HepG2 (cell line): ENCODE measurements around the gene B9D2. TPM values are rescaled to one million over a fixed set of nuclear protein-coding genes. Genes with fewer than 3 reads are reported as not detected.

Source experiments
- ATAC-seq: fragments of 200-7000 bp; cut with Tn5 transposase; 3 replicates; pipeline ENCODE4 v1.9.1; 2020; ENCODE audit warnings: mild to moderate bottlenecking, moderate library complexity
- BruUV-seq: library from RNA; stranded (reverse); fragments of 400-500 nt; replicated peaks from 2 replicates; lab custom pipeline; 2021; lab: Mats Ljungman, UMichigan
- CTCF ChIA-PET: fragments of 300-600 bp; formaldehyde crosslinking; extraction: SDS; loops from one replicate; lab custom pipeline; 2021; ENCODE audit warnings: low total read pairs, inconsistent platforms, low intra/inter-chr PET ratio; lab: Yijun Ruan, JAX
- POLR2A ChIA-PET: fragments of 350-600 bp; sonication (Branson Sonifier 250); formaldehyde crosslinking; loops from one replicate; lab custom pipeline; 2020; ENCODE audit warnings: antibody characterized with exemption, inconsistent platforms; lab: Yijun Ruan, JAX
- DNase-seq: peaks from one replicate; pipeline ENCODE4 v3.0.0-alpha.2; 2015; ENCODE audit warnings: low spot score
- FAIRE-seq: peaks from 3 replicates; lab custom pipeline; 2011; peaks lifted over from hg19 to GRCh38; lab: Jason Lieb, UNC
- H2AFZ ChIP-seq: one replicate; pipeline ENCODE4 v1.6.1; 2011; ENCODE audit warnings: low read length, inconsistent platforms
- H3K27ac ChIP-seq: fragments of 300-600 bp; 3 replicates; pipeline ENCODE4 v1.8.0; 2011; ENCODE audit warnings: mixed run types, mild to moderate bottlenecking, mixed read lengths, low read length, inconsistent platforms; ENCODE audit not compliant: insufficient read depth; ENCODE audit errors: extremely low read length
- H3K27me3 ChIP-seq, 2 experiments: fragments of 200-600 bp in 1 of 2; 2 replicates in 1 of 2; 3 replicates in 1 of 2; pipeline versions ENCODE4 v1.6.0 to v1.8.0; 2011; ENCODE audit warnings: low read length in 2 of 2, mild to moderate bottlenecking in 2 of 2, moderate library complexity in 2 of 2, inconsistent platforms in 1 of 2; ENCODE audit not compliant: insufficient read depth in 2 of 2, control insufficient read depth in 1 of 2
- H3K36me3 ChIP-seq, 2 experiments: fragments of 200-600 bp in 1 of 2; replicated peaks in 1 of 2; 2 replicates in 1 of 2; 3 replicates in 1 of 2; pipeline versions ENCODE4 v1.5.1 to v1.8.0; 2011; ENCODE audit warnings: low read length in 2 of 2, inconsistent platforms in 1 of 2; ENCODE audit not compliant: insufficient read depth in 2 of 2, control insufficient read depth in 1 of 2
- H3K4me1 ChIP-seq: 2 replicates; pipeline ENCODE4 v1.5.1; 2012; ENCODE audit warnings: low read length, inconsistent platforms; ENCODE audit not compliant: insufficient read depth
- H3K4me2 ChIP-seq: 2 replicates; pipeline ENCODE4 v1.6.0; 2011; ENCODE audit warnings: low read depth, low read length, inconsistent platforms
- H3K4me3 ChIP-seq, 3 experiments: fragments of 200-600 bp in 1 of 3; sonication (generic), shearing (Covaris generic) in 1 of 3; replicated peaks in 1 of 3; 2 replicates each; pipeline ENCODE4 v1.5.1; 2011 to 2016; ENCODE audit warnings: low read length in 3 of 3, inconsistent platforms in 2 of 3, low read depth in 2 of 3, mild to moderate bottlenecking in 2 of 3, control low read depth in 1 of 3, mixed read lengths in 1 of 3; ENCODE audit not compliant: insufficient read depth in 1 of 3
- H3K79me2 ChIP-seq: one replicate; pipeline ENCODE4 v1.6.1; 2011; ENCODE audit warnings: low read length, inconsistent platforms; ENCODE audit not compliant: insufficient read depth
- H3K9ac ChIP-seq: 2 replicates; pipeline ENCODE4 v1.6.0; 2011; ENCODE audit warnings: mild to moderate bottlenecking, low read depth, low read length, inconsistent platforms; ENCODE audit not compliant: insufficient read depth
- H3K9me3 ChIP-seq: 2 replicates; pipeline ENCODE4 v1.5.1; 2012; ENCODE audit warnings: mild to moderate bottlenecking, low read length
- H4K20me1 ChIP-seq: 2 replicates; pipeline ENCODE4 v1.6.0; 2011; ENCODE audit warnings: inconsistent platforms, mild to moderate bottlenecking, low read length, moderate library complexity; ENCODE audit not compliant: insufficient read depth
- ADNP ChIP-seq: sonication (generic); formaldehyde crosslinking; IDR thresholded peaks from 2 replicates; pipeline ENCODE4 v1.4.0; 2020; ENCODE audit warnings: missing genetic modification reagents
- DMAP1 ChIP-seq: IDR thresholded peaks from 2 replicates; pipeline ENCODE4 v1.6.1; 2016
- HMGA1 ChIP-seq: sonication (generic); formaldehyde crosslinking; conservative IDR thresholded peaks from 2 replicates; pipeline ENCODE4 v1.4.0; 2020; ENCODE audit warnings: missing genetic modification reagents
- IRF2 ChIP-seq: IDR thresholded peaks from 2 replicates; pipeline ENCODE4 v1.6.1; 2018; ENCODE audit warnings: missing genetic modification reagents, missing compliant biosample characterization
- RBAK ChIP-seq: sonication (generic); formaldehyde crosslinking; IDR thresholded peaks from 2 replicates; pipeline ENCODE4 v1.5.1; 2020; ENCODE audit warnings: mild to moderate bottlenecking, missing genetic modification reagents
- REL ChIP-seq: sonication (generic); formaldehyde crosslinking; conservative IDR thresholded peaks from 2 replicates; pipeline ENCODE4 v1.8.0; 2022; ENCODE audit warnings: mild to moderate bottlenecking, missing genetic modification reagents, moderate library complexity
- ZNF550 ChIP-seq: sonication (generic); formaldehyde crosslinking; IDR thresholded peaks from 2 replicates; pipeline ENCODE4 v1.4.0; 2020; ENCODE audit warnings: mild to moderate bottlenecking, missing genetic modification reagents, borderline replicate concordance
- ZNF644 ChIP-seq: IDR thresholded peaks from 2 replicates; pipeline ENCODE4 v1.6.1; 2016; ENCODE audit warnings: low read depth
- ZNF674 ChIP-seq: sonication (generic); formaldehyde crosslinking; IDR thresholded peaks from 2 replicates; pipeline ENCODE4 v1.5.0; 2020; ENCODE audit warnings: low read depth, mild to moderate bottlenecking, missing genetic modification reagents
- ZNF776 ChIP-seq: sonication (generic); formaldehyde crosslinking; IDR thresholded peaks from 2 replicates; pipeline ENCODE4 v1.4.0; 2020; ENCODE audit warnings: mild to moderate bottlenecking, missing genetic modification reagents
- WGBS: methylation state at CpG from one replicate; pipeline ENCODE4 v1.1.6; 2017; ENCODE audit warnings: low lambda C conversion rate; 5-methylcytosine and 5-hydroxymethylcytosine counted together
- in situ Hi-C: cut with HindIII; loops from 2 replicates; pipeline ENCODE4 v1.10.0; 2017; ENCODE audit warnings: low pct_unique_long_range_greater_than_20kb; ENCODE audit not compliant: extremely low pct_ligation_motif_present
- intact Hi-C: fragments of 100-400 bp; cut with micrococcal nuclease; formaldehyde crosslinking; loops from one replicate; pipeline ENCODE4 v1.10.0; 2022; ENCODE audit not compliant: unreplicated experiment
- polyA plus RNA-seq, 8 experiments: library from polyadenylated mRNA; depleted of rRNA in 3 of 8; stranded (reverse) in 7 of 8; unstranded in 1 of 8; fragments of >200 nt; fragmentation: Illumina TruSeq in 4 of 8; extraction: Trizol in 4 of 8; gene quantifications; 2 replicates each; pipeline versions ENCODE4 v1.2.1 to v1.2.3, GENCODE V29; 2011 to 2016; ENCODE audit warnings: low read depth in 4 of 8, missing spikeins in 1 of 8, mixed read lengths in 1 of 8; ENCODE audit not compliant: insufficient read depth in 1 of 8
- total RNA-seq, 5 experiments: library from RNA; depleted of rRNA; stranded (reverse); fragments of >200 nt; fragmentation: Illumina TruSeq; extraction: Trizol; gene quantifications; 2 replicates each; pipeline ENCODE4 v1.2.3, GENCODE V29; 2016; ENCODE audit warnings: low read depth in 1 of 5
- TF ChIP-seq, protein P1 (sequence below), 2 experiments: IDR thresholded peaks; 2 replicates each; pipeline ENCODE4 v1.6.1; 2011 to 2012; ENCODE audit warnings: low read length in 2 of 2, borderline replicate concordance in 1 of 2, low read depth in 1 of 2, mild to moderate bottlenecking in 1 of 2, moderate library complexity in 1 of 2
- TF ChIP-seq, protein P2 (sequence below): sonication (generic); formaldehyde crosslinking; IDR thresholded peaks from 2 replicates; pipeline ENCODE4 v1.4.0; 2020; ENCODE audit warnings: missing genetic modification reagents
- TF ChIP-seq, protein P3 (sequence below): IDR thresholded peaks from 2 replicates; pipeline ENCODE4 v1.6.1; 2018; ENCODE audit warnings: missing genetic modification reagents

The B9D2 gene
- total and polyA plus RNA-seq, 2 of the 13 experiments (the other 11 are each of a cell fraction or from before 2014, with no cell fraction given) = 3.1 to 4.4 TPM

DNA sequence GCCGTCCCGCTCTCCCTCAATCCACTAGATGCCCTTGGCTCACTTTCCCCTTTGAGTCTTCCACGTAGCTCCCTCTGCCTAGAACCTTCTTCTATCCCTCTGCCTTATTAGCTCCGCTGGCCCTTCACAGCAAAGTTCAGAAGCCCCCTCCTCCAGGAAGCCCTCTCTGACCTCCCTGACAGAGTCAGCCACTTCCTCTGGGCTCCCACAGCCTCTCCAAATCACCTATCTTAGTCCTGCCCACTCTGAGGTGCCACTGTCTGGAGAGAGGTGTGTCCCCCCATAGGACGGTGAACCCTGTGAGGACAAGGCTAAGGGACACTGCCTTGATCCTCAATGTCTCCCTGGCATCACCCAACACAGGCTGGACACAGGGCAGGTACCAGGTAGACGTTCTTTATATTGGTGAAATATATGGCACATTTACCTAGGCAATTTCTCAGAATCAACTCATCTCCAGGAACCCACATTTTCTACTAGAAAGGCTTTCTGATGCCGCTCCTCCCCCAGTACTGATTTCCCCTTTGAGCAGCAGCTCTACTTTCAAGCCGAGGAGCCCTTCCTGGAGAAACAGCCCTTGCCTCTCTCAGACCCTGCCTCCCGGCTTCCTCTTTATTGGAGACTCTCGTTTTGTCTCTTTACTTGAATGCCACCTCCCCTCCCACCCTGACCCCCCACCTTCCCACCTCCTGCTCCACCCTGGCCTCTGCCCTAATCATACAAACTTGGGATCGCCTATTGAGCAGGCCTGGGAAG is 6.8 kb downstream of the B9D2 start:
- WGBS = 95% methylated on average over 10 of the region's 11 CpGs
- no peak for ATAC-seq
- Histone ChIP-seq H3K36me3 (no peaks in the 10 kb centered on the region), H3K4me1 (peaks cover 9% of the 10 kb centered on the region), H3K27me3 (no peaks in the 10 kb centered on the region; a peak in 2 of 5 replicates), H3K9ac (no peak overlapping the region), H3K4me2 (no peak overlapping the region), H3K79me2 (peaks cover 10% of the 10 kb centered on the region), H3K27ac (no peak overlapping the region), H3K9me3 (no peaks in the 10 kb centered on the region), H4K20me1 (no peaks in the 10 kb centered on the region), H2AFZ (no peak overlapping the region)
- no peak for DNase-seq
- in situ Hi-C loops = no loop called here
- no peak for FAIRE-seq
- POLR2A ChIA-PET = no interaction called here
- intact Hi-C loops = no loop called here
- no TSS peak for BruUV-seq
- TF ChIP-seq DMAP1 (no peak), RBAK (CRISPR knock-in tag) (no peak)
- TF ChIP-seq, all 625 proteins: peak for 0
- CTCF ChIA-PET = no interaction called here
- H3K4me3 ChIP-seq = no peak overlapping the region

DNA sequence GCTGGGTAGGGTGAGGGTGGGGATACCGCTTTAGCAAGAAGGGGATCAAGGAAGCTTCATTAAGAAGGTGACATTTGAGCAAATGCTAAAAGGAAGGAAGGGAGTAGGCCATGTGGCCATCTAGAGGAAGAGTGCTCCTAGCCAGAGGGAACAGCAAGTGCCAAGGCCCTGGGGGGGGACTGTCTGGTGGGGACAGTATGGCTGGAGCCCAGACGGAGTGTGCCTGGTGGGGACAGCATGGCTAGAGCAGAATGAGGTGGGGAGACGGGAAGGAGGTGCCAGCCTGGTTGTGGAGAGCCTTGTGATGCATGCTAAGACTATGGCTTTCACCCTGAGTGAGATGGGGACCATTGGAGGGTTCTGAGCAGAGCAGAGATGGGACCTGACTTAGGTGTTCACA is 8.1 kb downstream of the B9D2 start:
- in situ Hi-C loops (no loop called here), intact Hi-C loops (no loop called here)
- Histone ChIP-seq H3K36me3 (no peaks in the 10 kb centered on the region), H3K79me2 (peaks cover 23% of the 10 kb centered on the region), H4K20me1 (peaks cover 6% of the 10 kb centered on the region; the same call in 1 of the 2 replicates), H3K9ac (no peak overlapping the region), H2AFZ (no peak overlapping the region), H3K4me1 (peaks cover 13% of the 10 kb centered on the region), H3K27ac (no peak overlapping the region), H3K9me3 (no peaks in the 10 kb centered on the region), H3K27me3 (no peaks in the 10 kb centered on the region; a peak in 2 of 5 replicates), H3K4me2 (no peak overlapping the region), H3K4me3 (no peak overlapping the region)
- ATAC-seq = no peak
- 93% methylated on average over 3 of the region's 3 CpGs for WGBS
- no TSS peak for BruUV-seq
- no peak for DNase-seq
- ChIA-PET POLR2A (interaction anchor here (0.7 to 2.4 kb wide), 4 partner anchors 8 to 37 kb away, joined by 3 to 13 read pairs (median 5); partner anchors contain the start of gene B9D2), CTCF (no interaction called here)
- no peak for FAIRE-seq
- TF ChIP-seq ZNF644 (CRISPR knock-in tag) = no peak
- no peak for TF ChIP-seq IRF2 (CRISPR knock-in tag)
- no peak for TF ChIP-seq ZNF776
- TF ChIP-seq, protein P1, sequence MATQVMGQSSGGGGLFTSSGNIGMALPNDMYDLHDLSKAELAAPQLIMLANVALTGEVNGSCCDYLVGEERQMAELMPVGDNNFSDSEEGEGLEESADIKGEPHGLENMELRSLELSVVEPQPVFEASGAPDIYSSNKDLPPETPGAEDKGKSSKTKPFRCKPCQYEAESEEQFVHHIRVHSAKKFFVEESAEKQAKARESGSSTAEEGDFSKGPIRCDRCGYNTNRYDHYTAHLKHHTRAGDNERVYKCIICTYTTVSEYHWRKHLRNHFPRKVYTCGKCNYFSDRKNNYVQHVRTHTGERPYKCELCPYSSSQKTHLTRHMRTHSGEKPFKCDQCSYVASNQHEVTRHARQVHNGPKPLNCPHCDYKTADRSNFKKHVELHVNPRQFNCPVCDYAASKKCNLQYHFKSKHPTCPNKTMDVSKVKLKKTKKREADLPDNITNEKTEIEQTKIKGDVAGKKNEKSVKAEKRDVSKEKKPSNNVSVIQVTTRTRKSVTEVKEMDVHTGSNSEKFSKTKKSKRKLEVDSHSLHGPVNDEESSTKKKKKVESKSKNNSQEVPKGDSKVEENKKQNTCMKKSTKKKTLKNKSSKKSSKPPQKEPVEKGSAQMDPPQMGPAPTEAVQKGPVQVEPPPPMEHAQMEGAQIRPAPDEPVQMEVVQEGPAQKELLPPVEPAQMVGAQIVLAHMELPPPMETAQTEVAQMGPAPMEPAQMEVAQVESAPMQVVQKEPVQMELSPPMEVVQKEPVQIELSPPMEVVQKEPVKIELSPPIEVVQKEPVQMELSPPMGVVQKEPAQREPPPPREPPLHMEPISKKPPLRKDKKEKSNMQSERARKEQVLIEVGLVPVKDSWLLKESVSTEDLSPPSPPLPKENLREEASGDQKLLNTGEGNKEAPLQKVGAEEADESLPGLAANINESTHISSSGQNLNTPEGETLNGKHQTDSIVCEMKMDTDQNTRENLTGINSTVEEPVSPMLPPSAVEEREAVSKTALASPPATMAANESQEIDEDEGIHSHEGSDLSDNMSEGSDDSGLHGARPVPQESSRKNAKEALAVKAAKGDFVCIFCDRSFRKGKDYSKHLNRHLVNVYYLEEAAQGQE (IDR thresholded peaks at IDR 0.05; ENCODE audit: borderline replicate concordance in 1 of 2, low read depth in 1 of 2, low read length in 2 of 2) = no peak
- TF ChIP-seq REL (CRISPR knock-in tag) = no peak
- TF ChIP-seq, protein P2, sequence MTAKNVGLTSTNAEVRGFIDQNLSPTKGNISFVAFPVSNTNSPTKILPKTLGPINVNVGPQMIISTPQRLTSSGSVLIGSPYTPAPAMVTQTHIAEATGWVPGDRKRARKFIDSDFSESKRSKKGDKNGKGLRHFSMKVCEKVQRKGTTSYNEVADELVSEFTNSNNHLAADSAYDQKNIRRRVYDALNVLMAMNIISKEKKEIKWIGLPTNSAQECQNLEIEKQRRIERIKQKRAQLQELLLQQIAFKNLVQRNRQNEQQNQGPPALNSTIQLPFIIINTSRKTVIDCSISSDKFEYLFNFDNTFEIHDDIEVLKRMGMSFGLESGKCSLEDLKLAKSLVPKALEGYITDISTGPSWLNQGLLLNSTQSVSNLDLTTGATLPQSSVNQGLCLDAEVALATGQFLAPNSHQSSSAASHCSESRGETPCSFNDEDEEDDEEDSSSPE (CRISPR knock-in tag) = no peak
- TF ChIP-seq ZNF674 = no peak
- no peak for TF ChIP-seq HMGA1 (CRISPR knock-in tag)
- TF ChIP-seq ZNF550 = no peak
- TF ChIP-seq ADNP (CRISPR knock-in tag) = no peak
- TF ChIP-seq, protein P3, sequence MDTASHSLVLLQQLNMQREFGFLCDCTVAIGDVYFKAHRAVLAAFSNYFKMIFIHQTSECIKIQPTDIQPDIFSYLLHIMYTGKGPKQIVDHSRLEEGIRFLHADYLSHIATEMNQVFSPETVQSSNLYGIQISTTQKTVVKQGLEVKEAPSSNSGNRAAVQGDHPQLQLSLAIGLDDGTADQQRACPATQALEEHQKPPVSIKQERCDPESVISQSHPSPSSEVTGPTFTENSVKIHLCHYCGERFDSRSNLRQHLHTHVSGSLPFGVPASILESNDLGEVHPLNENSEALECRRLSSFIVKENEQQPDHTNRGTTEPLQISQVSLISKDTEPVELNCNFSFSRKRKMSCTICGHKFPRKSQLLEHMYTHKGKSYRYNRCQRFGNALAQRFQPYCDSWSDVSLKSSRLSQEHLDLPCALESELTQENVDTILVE (CRISPR knock-in tag) = no peak
